Midbrain (tissue), 1 donor: ENCODE data around the gene OXNAD1.

ENCODE experiments used
- DNase-seq: peaks from one replicate; lab custom pipeline; 2025; lab: John Stamatoyannopoulos, UW

Gene OXNAD1

DNA sequence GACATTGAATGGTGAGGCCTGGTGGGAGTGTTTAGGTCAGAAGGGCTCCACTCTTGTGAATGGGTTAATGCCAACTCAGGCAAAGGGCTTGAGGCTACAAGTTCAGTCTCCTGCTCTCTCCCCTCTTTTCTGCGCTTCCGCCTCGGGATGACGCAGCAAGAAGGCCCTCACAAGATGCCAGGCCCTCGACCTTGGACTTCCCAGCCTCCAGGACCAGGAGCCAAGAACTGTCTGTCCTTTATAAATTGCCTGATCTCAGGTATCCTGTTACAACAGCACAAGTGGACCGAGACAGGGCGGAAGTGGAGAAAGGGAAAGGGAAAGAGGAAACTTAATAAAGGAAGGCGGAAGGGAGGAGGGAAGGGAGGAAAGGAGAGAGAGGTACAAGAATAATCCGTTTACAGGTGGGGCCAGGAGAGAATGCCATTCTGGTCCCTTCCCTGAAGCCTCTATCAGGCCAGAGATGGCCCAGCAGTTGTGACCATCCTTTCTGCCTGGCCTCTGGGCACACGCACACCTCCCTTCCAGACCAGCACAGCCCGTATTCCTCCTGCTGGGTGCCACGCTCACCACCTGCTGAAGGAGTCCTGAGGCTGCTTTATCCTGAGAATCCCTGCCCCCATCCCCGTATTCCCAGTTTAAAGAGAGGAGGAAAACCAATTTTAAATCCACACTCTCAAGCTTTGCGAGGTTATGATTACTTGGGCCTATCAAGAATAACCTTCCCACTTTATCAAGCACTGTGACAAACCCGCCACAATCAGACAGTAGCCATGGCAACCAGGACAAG is 64.2 kb downstream of the OXNAD1 start:
- peak; percentile 25 for DNase-seq

- DNase-seq = no peak
Observed at GRCh38 chr3:16329826-16330129, 64.8 kb downstream of the OXNAD1 start.

- no peak for DNase-seq
Observed at GRCh38 chr3:16330351-16330750, 65.3 kb downstream of the OXNAD1 start.

GRCh38 chr3:16331319-16331883 is 66.4 kb downstream of the OXNAD1 start:
- DNase-seq = no peak

DNA sequence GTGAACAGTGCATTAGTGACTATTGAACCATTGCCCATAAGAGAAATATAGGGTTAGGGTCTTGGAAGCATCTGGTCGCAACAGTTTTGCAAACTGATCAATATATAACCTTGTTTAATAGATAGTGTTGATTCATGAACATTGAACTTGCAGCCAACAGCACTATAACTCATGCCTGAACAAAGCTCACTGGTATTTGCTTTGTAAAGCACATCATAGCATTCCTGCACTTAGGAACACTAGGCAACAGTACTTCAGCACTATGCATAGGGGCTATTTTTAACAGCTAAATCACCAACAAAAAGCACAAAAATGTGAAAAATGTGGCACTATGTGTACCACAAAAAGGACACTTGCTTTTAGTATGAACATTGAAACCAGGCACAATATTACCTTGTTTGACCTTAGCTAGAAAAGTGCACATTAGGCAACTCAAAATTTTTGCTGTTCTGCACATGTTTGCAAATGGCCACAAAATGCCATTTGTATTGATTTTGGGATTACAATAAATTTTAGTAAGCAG is 68.0 kb downstream of the OXNAD1 start:
- DNase-seq = no peak

DNA sequence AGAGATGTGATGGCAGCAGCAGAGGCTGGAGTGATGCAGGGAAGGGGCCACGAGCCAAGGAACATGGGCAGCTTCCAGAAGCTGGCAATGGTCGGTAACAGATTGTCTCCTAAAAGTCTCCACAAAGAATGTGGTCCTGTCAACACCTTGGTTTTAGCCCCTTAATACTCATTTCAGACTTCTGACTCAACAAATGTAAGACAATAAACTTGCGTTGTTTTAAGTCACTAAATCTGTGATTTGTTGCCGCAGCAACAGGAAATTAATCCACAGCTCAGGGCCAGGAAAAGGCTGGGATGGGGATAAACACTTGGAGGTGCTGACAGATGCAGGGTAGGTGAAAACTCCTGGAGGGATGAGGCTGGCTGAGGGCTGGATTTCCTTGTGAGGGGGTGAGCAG is 69.9 kb downstream of the OXNAD1 start:
- DNase-seq = no peak

GRCh38 chr3:16335333-16335732 is 70.3 kb downstream of the OXNAD1 start:
- DNase-seq = no peak

DNA sequence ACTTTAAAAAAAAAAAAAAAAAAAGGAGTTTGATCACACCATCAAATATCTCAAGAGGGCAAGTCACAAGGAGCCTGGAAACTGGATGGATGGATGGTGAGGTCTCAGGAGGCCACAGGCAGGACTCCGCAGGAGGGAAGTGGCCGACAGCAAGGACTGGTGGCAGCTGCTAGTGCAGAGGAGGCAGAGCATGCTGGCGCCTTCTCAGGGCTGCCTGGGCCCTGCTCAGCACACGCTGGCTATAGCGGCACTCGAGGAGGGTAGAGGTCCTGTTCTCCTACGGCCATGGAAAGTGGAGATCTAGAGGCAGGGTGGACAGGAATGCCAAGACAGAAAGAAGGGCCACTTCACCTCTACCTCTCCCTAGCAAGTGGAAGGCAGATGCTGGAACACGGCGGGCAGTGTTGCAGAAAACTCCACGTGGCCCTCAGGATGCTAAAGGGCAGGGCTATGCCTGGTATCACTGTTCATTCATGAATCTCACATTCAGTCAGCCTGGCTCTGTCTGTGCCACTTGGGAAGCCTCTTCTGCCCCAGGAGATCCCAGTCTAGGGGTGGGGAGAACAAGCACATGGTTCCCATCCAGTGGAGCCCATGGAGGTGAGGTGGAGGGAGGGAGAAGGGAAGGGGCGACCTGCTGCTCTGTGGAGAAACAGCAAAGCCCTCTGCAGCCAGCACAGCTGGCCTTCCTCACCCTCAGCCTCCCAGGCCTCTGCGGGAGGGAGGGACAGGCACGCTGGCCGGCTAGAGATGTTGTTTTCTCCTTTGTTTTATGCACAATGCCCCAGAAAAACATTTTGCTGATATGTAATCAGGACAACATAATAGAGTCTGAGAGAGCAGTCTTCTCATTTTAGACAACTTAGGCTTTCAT is 71.0 kb downstream of the OXNAD1 start:
- no peak for DNase-seq

DNA sequence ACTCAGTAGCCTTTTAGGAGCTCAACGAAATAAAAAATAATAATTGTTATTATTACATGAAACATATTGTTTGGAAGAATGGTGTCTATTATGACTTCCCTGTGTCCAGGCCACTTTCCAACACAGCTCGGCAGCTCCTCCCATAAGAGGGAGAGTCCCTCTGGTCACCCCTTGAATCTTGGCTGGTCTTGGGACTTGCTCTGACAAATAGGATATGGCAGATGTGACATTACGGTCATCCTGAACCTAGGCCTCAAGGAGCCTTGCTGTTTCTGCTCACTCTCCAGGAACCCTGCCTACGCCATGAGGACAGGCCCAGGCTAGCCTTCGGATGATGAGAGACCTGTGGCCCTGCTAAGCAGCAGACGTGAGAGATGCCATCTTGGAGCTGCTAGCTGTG is 71.8 kb downstream of the OXNAD1 start:
- no peak for DNase-seq

DNA sequence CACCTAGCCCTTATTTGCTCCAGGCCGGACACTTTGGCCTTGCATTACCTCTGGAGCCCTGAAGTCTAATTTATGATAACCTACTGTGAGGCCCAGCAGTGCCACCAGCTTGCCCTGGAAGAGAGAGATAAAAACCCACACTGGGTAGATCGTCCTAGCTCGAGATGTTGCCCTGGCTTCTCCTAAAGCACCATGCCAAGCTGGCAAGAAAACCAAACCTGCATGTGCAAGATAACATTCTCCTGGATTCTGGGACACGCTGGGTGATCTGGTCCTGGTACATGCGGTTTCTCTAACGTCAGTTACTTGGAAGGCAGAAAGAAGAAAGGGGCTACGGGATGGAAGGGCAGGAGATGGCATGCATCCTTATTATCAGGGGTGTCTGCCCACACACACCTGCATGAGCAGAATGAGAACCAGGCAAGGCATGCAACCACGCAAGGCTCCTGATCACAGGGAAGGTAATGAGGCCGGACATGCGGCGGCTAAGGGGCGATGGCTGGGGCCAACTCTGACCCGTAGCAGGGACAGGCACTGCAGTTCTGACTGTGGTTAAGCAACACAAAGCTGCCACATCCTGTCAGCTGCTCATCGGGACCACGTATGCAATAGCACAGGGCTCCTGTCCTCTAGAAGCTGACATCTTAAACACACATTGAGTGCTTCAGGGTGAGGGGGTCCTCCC is 73.0 kb downstream of the OXNAD1 start:
- DNase-seq = no peak

DNA sequence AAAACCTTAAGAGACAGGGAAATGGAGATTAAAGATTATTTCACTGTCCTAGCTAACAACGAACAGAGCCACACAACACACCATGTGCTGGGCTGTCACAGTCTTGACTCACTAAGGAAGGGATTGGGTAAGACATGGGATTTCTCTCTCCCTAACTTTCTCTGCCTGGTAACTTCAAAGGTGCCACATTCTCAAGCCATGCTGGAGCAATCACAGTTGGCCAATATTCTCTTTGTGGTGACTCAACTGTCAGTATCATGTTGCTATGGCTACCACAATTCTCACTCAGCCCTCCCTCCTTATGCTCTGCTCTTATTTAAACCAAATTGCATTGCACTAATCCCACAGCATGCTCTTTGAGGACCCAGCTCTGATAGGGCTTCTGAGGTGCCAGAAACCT is 74.0 kb downstream of the OXNAD1 start:
- DNase-seq = no peak

GRCh38 chr3:16343101-16343500 is 78.1 kb downstream of the OXNAD1 start:
- no peak for DNase-seq

- DNase-seq = no peak
Observed at GRCh38 chr3:16346413-16347081, 81.5 kb downstream of the OXNAD1 start.

- no peak for DNase-seq
Observed at GRCh38 chr3:16347548-16347947, 82.5 kb downstream of the OXNAD1 start.

DNA sequence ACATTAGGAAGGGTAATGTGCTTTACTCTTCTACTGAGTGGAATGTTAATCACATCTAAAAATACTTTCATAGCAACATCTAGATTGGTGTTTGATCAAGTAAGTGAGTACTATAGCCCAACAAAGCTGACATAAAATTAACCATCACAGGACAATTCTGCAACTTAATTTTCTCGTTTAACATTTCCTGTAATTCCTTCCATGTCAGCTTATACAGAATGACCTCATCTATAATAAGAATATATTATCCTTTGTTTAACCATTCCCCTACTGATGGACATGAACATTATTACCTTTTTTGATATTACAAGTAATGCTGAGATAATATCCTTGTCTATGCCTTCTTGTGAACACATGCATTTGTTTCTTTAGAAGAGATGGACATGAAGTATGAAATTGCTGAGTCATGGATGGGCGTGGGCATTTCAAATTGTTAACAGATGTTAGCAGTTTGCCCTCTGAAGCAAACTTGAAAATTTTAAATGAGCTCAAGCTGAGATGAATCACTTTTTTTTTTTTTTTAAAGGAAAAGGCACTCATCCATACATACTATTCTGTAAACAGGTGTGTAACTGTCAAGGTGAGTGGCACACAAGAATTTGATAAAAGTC is 85.1 kb downstream of the OXNAD1 start:
- no peak for DNase-seq

DNA sequence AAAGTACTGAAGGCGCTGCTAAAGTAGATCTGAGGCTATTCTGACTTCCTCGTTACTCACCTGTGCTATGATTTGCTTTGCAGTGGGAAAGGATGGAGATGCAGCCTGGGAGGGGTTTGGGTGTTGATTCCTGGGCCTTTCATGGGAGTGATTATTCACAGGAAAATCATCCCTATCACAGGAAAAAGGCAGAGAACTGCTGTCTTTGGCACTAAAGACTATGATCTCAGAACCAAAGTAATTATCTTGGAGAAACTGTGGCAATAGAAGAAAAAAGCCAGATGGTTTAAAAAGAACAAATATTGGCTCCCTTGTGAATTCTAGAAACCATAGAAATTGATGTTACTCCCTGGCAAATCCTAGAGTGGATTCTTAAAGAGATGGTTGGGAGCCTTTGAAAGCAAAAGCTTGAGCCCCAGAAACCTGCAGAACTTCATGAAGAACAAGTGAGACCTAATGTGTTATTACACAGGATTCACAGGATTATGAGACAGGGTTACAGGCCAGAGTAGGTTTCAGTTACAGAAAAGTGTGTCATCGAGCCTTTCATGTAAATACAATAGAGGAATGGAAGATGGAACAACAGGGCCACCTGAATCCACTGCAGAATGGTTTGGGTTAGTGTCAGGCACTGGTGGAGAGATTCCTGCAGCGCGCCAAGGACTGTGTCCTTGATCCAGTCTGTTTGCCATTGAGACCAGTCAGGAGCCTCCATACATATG is 85.7 kb downstream of the OXNAD1 start:
- no peak for DNase-seq

GRCh38 chr3:16352428-16352827 is 87.4 kb downstream of the OXNAD1 start:
- DNase-seq = no peak

DNA sequence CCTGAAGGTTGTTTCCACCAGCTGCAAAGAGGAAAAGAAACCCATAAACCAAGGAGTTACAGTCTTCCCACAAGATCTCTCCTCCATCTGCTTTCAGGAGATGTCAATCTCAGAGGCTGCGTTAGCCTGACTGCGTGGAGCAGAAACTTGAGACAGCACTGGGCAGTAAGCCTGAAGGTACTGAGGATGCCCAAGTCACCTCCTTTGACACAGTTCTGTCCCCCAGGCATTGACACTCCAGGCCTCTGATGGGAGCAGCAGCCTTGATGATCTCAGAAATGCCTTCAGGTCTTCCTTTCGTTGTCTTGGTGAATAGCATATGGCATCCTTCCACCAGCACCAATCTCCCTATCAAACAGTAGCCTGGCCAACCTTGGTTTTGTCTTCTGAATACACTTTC is 89.3 kb downstream of the OXNAD1 start:
- no peak for DNase-seq
